ENCODE results near the gene TRMO. TPM values are rescaled to one million over a fixed set of nuclear protein-coding genes. Genes with fewer than 3 reads are reported as not detected.

TRMO gene
- total and polyA plus RNA-seq, 9 of the 15 experiments (the other 6 are each of a cell fraction or from before 2014, with no cell fraction given) = 5.6 to 22.4 (median 16.2) TPM

GRCh38 chr9:97958812-97959511 lies 36.7 kb upstream of the TRMO start (continued):
- TF ChIP-seq USF1 (CRISPR knock-in tag; IDR thresholded peaks at IDR 0.05) (no peak), ZBTB11 (CRISPR knock-in tag; IDR thresholded peaks at IDR 0.05) (peak in 1 of 3 experiments; percentile 61; a peak in 2 of 6 replicates), ZNF311 (CRISPR knock-in tag; IDR thresholded peaks at IDR 0.05) (peak; percentile 46; the same call in 1 of the 2 replicates), HINFP (tag; conservative IDR thresholded peaks at IDR 0.05; ENCODE audit: low read depth) (0 out of 2 replicates have a peak, but pooled peaks have one; percentile 16), NR2C2 (CRISPR knock-in tag; IDR thresholded peaks at IDR 0.05) (no peak), NR2C2 (tag; IDR thresholded peaks at IDR 0.05) (0 out of 2 replicates have a peak, but pooled peaks have one; percentile 24), PPARD (CRISPR knock-in tag; IDR thresholded peaks at IDR 0.05) (no peak), TRIM24 (IDR thresholded peaks at IDR 0.05) (no peak), FOXK1 (CRISPR knock-in tag; IDR thresholded peaks at IDR 0.05; ENCODE audit: borderline replicate concordance) (0 out of 2 replicates have a peak, but pooled peaks have one; percentile 57), FOSL1 (tag; conservative IDR thresholded peaks at IDR 0.05) (peak; percentile 30; the same call in 1 of the 2 replicates)
- TF ChIP-seq, protein P1, sequence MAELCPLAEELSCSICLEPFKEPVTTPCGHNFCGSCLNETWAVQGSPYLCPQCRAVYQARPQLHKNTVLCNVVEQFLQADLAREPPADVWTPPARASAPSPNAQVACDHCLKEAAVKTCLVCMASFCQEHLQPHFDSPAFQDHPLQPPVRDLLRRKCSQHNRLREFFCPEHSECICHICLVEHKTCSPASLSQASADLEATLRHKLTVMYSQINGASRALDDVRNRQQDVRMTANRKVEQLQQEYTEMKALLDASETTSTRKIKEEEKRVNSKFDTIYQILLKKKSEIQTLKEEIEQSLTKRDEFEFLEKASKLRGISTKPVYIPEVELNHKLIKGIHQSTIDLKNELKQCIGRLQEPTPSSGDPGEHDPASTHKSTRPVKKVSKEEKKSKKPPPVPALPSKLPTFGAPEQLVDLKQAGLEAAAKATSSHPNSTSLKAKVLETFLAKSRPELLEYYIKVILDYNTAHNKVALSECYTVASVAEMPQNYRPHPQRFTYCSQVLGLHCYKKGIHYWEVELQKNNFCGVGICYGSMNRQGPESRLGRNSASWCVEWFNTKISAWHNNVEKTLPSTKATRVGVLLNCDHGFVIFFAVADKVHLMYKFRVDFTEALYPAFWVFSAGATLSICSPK (IDR thresholded peaks at IDR 0.05; ENCODE audit: borderline replicate concordance) = no peak
- TF ChIP-seq, protein P2, sequence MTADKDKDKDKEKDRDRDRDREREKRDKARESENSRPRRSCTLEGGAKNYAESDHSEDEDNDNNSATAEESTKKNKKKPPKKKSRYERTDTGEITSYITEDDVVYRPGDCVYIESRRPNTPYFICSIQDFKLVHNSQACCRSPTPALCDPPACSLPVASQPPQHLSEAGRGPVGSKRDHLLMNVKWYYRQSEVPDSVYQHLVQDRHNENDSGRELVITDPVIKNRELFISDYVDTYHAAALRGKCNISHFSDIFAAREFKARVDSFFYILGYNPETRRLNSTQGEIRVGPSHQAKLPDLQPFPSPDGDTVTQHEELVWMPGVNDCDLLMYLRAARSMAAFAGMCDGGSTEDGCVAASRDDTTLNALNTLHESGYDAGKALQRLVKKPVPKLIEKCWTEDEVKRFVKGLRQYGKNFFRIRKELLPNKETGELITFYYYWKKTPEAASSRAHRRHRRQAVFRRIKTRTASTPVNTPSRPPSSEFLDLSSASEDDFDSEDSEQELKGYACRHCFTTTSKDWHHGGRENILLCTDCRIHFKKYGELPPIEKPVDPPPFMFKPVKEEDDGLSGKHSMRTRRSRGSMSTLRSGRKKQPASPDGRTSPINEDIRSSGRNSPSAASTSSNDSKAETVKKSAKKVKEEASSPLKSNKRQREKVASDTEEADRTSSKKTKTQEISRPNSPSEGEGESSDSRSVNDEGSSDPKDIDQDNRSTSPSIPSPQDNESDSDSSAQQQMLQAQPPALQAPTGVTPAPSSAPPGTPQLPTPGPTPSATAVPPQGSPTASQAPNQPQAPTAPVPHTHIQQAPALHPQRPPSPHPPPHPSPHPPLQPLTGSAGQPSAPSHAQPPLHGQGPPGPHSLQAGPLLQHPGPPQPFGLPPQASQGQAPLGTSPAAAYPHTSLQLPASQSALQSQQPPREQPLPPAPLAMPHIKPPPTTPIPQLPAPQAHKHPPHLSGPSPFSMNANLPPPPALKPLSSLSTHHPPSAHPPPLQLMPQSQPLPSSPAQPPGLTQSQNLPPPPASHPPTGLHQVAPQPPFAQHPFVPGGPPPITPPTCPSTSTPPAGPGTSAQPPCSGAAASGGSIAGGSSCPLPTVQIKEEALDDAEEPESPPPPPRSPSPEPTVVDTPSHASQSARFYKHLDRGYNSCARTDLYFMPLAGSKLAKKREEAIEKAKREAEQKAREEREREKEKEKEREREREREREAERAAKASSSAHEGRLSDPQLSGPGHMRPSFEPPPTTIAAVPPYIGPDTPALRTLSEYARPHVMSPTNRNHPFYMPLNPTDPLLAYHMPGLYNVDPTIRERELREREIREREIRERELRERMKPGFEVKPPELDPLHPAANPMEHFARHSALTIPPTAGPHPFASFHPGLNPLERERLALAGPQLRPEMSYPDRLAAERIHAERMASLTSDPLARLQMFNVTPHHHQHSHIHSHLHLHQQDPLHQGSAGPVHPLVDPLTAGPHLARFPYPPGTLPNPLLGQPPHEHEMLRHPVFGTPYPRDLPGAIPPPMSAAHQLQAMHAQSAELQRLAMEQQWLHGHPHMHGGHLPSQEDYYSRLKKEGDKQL (CRISPR knock-in tag; IDR thresholded peaks at IDR 0.05; ENCODE audit: borderline replicate concordance) = no peak
